ENCODE measurements around the gene NFIC. TPM values are rescaled to one million over a fixed set of nuclear protein-coding genes. Genes with fewer than 3 reads are reported as not detected.

Gene NFIC
- total RNA-seq, 4 donors from 2014 or later, result 55.7 to 84.5 (median 65.5) TPM

DNA sequence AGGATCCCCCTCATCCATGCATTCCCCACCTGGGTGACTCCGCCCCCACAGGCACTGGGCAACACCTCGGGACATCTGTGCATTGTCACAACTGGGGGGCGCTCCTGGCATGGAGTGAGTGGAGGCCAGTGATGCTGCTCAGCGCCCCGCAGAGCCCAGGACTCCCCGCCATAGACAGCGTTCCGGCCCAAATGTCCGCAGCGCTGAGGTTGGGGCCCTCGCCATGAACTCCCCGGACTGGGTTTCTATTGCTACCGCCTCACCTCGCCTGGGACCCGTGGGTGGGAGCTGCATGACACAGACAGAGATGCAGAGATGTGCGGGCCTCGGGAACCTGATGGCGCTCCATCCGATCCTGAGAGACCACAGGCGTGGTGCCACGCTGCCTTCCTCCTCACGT lies 144.3 kb downstream of the NFIC start:
- TF ChIP-seq, protein P1, sequence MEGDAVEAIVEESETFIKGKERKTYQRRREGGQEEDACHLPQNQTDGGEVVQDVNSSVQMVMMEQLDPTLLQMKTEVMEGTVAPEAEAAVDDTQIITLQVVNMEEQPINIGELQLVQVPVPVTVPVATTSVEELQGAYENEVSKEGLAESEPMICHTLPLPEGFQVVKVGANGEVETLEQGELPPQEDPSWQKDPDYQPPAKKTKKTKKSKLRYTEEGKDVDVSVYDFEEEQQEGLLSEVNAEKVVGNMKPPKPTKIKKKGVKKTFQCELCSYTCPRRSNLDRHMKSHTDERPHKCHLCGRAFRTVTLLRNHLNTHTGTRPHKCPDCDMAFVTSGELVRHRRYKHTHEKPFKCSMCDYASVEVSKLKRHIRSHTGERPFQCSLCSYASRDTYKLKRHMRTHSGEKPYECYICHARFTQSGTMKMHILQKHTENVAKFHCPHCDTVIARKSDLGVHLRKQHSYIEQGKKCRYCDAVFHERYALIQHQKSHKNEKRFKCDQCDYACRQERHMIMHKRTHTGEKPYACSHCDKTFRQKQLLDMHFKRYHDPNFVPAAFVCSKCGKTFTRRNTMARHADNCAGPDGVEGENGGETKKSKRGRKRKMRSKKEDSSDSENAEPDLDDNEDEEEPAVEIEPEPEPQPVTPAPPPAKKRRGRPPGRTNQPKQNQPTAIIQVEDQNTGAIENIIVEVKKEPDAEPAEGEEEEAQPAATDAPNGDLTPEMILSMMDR (IDR thresholded peaks at IDR 0.05), result no peak
- DNase-seq (ENCODE audit: low spot score) (no peak), ATAC-seq (ENCODE audit: low FRiP score) (no peak)

DNA sequence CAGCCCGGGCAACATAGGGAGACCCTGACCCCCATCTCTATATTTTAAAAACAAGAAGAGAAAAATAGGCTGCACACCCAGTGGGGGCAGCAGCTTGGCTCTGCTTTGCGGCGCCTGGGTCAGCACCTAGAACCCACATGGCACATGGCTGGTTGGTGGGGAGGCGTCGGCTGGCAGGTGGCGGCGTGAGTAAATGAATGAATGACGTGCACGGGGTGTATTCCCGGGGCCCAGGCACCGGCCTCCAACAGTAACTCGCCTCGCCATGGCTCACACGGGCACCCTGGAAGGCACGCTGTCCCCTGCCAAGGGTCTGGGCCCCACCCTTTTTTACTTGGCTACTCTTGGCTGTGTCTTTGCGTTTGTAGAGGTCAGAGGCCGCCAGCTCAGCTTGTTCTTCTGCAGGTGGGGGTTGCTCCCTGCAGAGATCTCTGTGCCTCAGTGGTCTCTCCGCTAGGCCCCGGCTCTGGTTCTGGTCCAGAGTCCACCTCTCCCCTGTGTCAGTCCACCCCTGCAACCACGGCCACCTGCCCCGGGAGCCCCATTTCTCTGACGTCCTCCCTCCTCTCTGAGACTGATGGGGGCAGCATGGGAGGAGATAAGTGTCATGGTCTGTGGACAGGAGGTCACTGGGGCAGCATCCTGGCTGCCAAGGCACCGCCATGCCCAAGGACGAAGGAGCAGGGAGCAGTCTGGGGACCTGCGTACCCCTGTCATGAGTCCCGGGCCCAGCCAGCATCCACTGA lies 145.3 kb downstream of the NFIC start:
- TF ChIP-seq, protein P1 (IDR thresholded peaks at IDR 0.05), result no peak
- no peak for ATAC-seq (ENCODE audit: low FRiP score)
- DNase-seq (ENCODE audit: low spot score), result no peak

DNA sequence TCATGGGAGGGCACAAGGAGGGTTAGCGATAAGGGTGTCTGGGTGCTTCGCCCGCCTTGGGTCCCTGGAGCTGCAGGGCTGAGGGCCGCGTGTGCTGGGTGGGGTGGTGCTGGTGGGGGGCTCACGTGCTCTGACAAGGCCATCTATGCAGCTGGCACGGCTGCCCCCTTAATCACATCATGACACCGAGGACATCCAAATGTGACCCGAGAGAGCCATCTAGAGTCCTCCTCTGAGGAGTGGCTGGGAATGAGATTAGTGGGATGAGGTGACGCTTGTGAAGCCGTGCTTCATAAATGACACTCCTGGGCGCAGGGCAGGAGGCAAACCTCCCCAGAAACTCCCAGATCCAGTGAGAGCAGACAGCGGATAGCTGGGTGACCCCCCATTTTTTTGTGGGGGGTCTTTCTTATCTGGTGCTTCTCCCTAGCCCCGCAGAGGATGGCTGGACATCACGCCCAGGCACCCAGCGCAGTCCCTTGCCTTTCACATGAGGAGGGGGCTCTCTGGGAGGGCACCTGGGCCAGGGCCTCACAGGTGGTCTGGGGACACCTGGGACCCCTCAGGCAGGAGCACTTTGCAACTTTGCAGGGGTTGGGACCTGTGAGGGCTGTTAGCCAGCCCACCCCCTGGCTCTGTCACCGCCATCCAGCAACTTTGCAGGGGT lies 146.3 kb downstream of the NFIC start:
- TF ChIP-seq, protein P1 (IDR thresholded peaks at IDR 0.05), result no peak
- no peak for DNase-seq (ENCODE audit: low spot score)
- ATAC-seq (ENCODE audit: low FRiP score), result no peak

GRCh38 chr19:3513229-3514140 lies 147.1 kb downstream of the NFIC start:
- TF ChIP-seq, protein P1 (IDR thresholded peaks at IDR 0.05), result no peak
- ATAC-seq (ENCODE audit: low FRiP score), result no peak
- no peak for DNase-seq (ENCODE audit: low spot score)

GRCh38 chr19:3514930-3515329 lies 148.5 kb downstream of the NFIC start:
- no peak for ATAC-seq (ENCODE audit: low FRiP score)

DNA sequence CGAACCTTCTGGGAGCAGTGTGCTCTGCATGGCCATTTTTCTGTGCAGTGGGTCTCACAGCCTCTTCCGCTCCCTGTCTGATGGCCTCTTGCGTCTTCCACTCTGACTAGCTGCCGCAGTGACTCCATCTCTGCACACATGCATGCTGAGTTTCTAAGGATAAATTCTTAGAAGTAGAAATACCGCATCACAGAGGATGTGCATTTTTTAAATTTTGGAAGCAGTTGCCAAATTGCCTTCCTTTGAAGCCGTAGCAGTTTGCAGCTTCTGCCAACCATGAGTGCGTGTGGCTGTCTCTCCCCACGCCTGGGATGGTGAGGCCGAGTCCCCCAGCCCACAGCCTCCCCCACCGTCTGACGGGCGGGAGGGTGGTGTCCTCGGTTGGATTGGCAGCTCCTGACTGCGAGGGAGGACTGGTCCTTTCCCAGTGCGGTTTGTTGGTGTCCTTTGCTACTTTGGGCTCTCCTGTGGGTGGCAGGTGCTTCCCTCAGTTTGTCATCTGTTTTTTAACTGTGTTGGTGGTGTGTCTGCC lies 149.6 kb downstream of the NFIC start:
- TF ChIP-seq, protein P1 (IDR thresholded peaks at IDR 0.05), result no peak
- ATAC-seq (ENCODE audit: low FRiP score), result no peak
- no peak for DNase-seq (ENCODE audit: low spot score)

More at GRCh38 chr19:3514930-3515329, 148.5 kb downstream of the NFIC start:
- no peak for DNase-seq (ENCODE audit: low spot score)
- TF ChIP-seq, protein P1 (IDR thresholded peaks at IDR 0.05), result no peak
